ENCODE data around the gene FZD10. TPM values are rescaled to one million over a fixed set of nuclear protein-coding genes. Genes with fewer than 3 reads are reported as not detected.

FZD10 gene
- total RNA-seq, 1 donor from 2014 or later = 5.1 TPM

GRCh38 chr12:130205495-130205894 lies 43.2 kb downstream of the FZD10 start:
- TF ChIP-seq, protein P1, sequence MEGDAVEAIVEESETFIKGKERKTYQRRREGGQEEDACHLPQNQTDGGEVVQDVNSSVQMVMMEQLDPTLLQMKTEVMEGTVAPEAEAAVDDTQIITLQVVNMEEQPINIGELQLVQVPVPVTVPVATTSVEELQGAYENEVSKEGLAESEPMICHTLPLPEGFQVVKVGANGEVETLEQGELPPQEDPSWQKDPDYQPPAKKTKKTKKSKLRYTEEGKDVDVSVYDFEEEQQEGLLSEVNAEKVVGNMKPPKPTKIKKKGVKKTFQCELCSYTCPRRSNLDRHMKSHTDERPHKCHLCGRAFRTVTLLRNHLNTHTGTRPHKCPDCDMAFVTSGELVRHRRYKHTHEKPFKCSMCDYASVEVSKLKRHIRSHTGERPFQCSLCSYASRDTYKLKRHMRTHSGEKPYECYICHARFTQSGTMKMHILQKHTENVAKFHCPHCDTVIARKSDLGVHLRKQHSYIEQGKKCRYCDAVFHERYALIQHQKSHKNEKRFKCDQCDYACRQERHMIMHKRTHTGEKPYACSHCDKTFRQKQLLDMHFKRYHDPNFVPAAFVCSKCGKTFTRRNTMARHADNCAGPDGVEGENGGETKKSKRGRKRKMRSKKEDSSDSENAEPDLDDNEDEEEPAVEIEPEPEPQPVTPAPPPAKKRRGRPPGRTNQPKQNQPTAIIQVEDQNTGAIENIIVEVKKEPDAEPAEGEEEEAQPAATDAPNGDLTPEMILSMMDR (IDR thresholded peaks at IDR 0.05; ENCODE audit: insufficient read depth, low read length, poor library complexity, severe bottlenecking) = no peak
- no peaks in the 10 kb centered on the region for H3K27me3 ChIP-seq (ENCODE audit: control insufficient read depth, insufficient read depth, low read length)
- no peak overlapping the region for H3K4me3 ChIP-seq (ENCODE audit: low read depth, low read length)
- no peaks in the 10 kb centered on the region for H3K36me3 ChIP-seq (ENCODE audit: control insufficient read depth, insufficient read depth, low read length)
- no peak for DNase-seq (ENCODE audit: low read depth)

DNA sequence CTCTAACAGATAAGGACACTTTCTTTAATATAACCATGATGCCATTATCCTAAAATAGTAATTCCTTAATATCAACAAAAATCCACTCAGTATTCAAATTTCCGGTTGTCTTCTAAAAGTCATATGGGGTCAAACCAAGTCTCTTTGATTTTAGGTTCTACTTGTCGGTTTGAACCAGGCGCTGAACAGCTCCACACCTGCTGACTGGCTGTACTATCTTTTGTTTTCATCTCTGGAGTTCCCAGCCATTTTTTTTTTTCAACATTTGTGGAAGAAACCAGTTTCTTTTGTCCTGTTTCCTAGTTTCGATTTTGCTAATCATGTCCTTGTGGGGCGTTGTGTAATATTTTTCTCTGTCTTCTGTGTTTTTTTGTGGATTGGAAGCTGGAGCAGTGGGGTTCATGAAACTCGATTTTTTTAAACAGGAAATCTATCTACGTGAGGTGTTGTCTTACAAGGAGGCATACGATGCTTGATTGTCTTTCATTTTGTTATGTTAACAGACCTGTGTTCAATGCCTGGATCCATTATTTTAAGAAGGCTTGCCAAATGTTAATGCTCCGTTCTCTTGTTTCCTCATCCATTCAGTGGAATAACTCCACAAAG lies 50.2 kb downstream of the FZD10 start:
- no peaks in the 10 kb centered on the region for H3K36me3 ChIP-seq (ENCODE audit: control insufficient read depth, insufficient read depth, low read length)
- no peaks in the 10 kb centered on the region for H3K27me3 ChIP-seq (ENCODE audit: control insufficient read depth, insufficient read depth, low read length)
- no peak for DNase-seq (ENCODE audit: low read depth)

DNA sequence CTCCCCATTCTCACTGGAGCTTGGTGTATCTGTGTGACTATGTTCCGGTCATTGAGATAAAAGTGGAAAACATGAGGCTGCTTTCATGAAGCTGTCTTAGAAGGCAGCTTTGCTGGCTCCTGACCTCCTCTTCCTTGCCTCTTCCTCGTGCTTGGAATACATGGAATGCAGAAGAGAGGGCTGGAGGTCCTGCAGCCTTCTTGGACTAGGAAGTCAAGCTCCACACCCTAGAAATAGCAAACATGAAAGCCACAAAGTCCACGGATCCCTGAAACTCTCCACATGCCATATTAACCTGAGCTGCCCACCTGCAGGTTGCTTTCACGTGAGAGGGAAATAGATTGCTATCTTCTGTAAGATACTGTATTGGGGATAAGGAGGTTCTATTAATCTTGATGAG lies 51.0 kb downstream of the FZD10 start:
- Histone ChIP-seq H3K27me3 (ENCODE audit: control insufficient read depth, insufficient read depth, low read length) (no peaks in the 10 kb centered on the region), H3K4me3 (ENCODE audit: low read depth, low read length) (no peak overlapping the region), H3K36me3 (ENCODE audit: control insufficient read depth, insufficient read depth, low read length) (no peaks in the 10 kb centered on the region)
- DNase-seq (ENCODE audit: low read depth) = no peak
- TF ChIP-seq, protein P1 (IDR thresholded peaks at IDR 0.05; ENCODE audit: insufficient read depth, low read length, poor library complexity, severe bottlenecking) = no peak

More for the DNA sequence above, 50.2 kb downstream of the FZD10 start:
- TF ChIP-seq, protein P1 (IDR thresholded peaks at IDR 0.05; ENCODE audit: insufficient read depth, low read length, poor library complexity, severe bottlenecking) = no peak
- no peak overlapping the region for H3K4me3 ChIP-seq (ENCODE audit: low read depth, low read length)

DNA sequence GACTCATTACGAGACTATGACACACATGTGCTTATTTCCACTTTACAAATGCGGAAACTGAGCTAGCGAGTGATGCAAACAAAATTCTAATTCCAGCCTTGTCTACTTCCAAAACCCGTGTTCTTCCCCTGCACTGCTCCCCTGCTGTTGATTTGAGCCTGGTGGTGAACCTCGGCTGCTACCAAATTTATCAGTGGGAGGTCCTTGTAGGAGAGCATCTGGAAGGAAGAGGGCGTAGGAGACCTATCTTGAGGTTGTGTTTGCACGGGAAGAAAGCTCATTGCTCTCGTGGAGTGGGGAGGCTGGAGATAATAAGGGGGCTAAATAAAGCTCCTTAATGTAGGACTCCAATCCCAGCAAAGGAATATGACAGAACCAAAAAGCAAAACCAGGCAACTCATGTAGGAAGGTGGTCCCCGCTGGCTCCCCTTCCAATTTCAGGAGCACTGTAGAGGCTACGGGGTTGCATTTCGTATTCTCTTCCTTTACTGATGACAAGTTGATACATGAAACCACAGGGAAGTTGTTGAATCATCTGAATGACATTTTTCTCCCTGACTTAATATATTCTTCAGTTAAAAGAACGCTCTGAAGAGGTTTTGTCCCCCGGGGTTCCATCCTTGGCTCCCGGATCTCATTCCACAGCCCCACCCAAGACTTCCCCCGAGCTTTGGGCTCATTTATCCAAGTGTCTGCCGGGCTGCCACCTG lies 52.6 kb downstream of the FZD10 start:
- Histone ChIP-seq H3K27me3 (ENCODE audit: control insufficient read depth, insufficient read depth, low read length) (no peaks in the 10 kb centered on the region), H3K4me3 (ENCODE audit: low read depth, low read length) (no peak overlapping the region), H3K36me3 (ENCODE audit: control insufficient read depth, insufficient read depth, low read length) (no peaks in the 10 kb centered on the region)
- TF ChIP-seq, protein P1 (IDR thresholded peaks at IDR 0.05; ENCODE audit: insufficient read depth, low read length, poor library complexity, severe bottlenecking) = no peak
- DNase-seq (ENCODE audit: low read depth) = no peak

Other genes with a start within 250 kb of the FZD10 start
- 0.08 and 0.27 TPM in 2 replicates for gene PIWIL1, start 175.4 kb downstream of the FZD10 start, total RNA-seq